Neural cell (in vitro differentiated cells): ENCODE results near the gene NR1H3. TPM values are rescaled to one million over a fixed set of nuclear protein-coding genes. Genes with fewer than 3 reads are reported as not detected.

Source experiments
- H2AFZ ChIP-seq: fragments of 200-600, 300-800 bp; sonication (generic), shearing (Covaris generic); 2 replicates; pipeline ENCODE4 v1.6.0; 2014; ENCODE audit warnings: low read depth, mild to moderate bottlenecking, antibody characterized with exemption, low read length, moderate library complexity
- H3F3A ChIP-seq: fragments of 200-600 bp; shearing (Covaris generic); 2 replicates; pipeline ENCODE4 v1.6.1; 2016; ENCODE audit warnings: mild to moderate bottlenecking, moderate library complexity, mixed read lengths, antibody characterized with exemption, low read length; ENCODE audit not compliant: insufficient read depth, poor library complexity, severe bottlenecking
- H3K27ac ChIP-seq: fragments of 200-600, 300-800 bp; sonication (generic), shearing (Covaris generic); 2 replicates; pipeline ENCODE4 v1.5.1; 2014; ENCODE audit warnings: mild to moderate bottlenecking, low read length, moderate library complexity
- H3K27me3 ChIP-seq: fragments of 300-800, 200-600 bp; sonication (generic), shearing (Covaris generic); 2 replicates; pipeline ENCODE4 v1.6.0; 2014; ENCODE audit warnings: mild to moderate bottlenecking, low read depth, low read length, moderate library complexity; ENCODE audit not compliant: insufficient read depth
- H3K36me3 ChIP-seq: fragments of 300-800, 200-600 bp; sonication (generic), shearing (Covaris generic); 2 replicates; pipeline ENCODE4 v1.5.1; 2014; ENCODE audit warnings: mild to moderate bottlenecking, antibody characterized with exemption, low read length, moderate library complexity; ENCODE audit not compliant: insufficient read depth
- H3K4me2 ChIP-seq: fragments of 300-800, 200-600 bp; sonication (generic), shearing (Covaris generic); 2 replicates; pipeline ENCODE4 v1.6.0; 2014; ENCODE audit warnings: mild to moderate bottlenecking, low read length
- H3K4me3 ChIP-seq: fragments of 300-800, 200-600 bp; sonication (generic), shearing (Covaris generic); 2 replicates; pipeline ENCODE4 v1.5.1; 2014; ENCODE audit warnings: mild to moderate bottlenecking, low read length, moderate library complexity
- H3K79me2 ChIP-seq: fragments of 200-600 bp; shearing (Covaris generic); replicated peaks from 2 replicates; pipeline ENCODE4 v1.6.0; 2014; ENCODE audit warnings: mild to moderate bottlenecking, low read length, moderate library complexity; ENCODE audit not compliant: insufficient read depth
- H3K9ac ChIP-seq: fragments of 300-800, 200-600 bp; sonication (generic), shearing (Covaris generic); 2 replicates; pipeline ENCODE4 v1.6.1; 2016; ENCODE audit warnings: mild to moderate bottlenecking, low read length, mixed read lengths
- H3K9me2 ChIP-seq: fragments of 200-600 bp; shearing (Covaris generic); 2 replicates; pipeline ENCODE4 v1.6.1; 2016; ENCODE audit warnings: mild to moderate bottlenecking, low read length, mixed read lengths; ENCODE audit not compliant: insufficient read depth
- H3K9me3 ChIP-seq: fragments of 200-600, 300-800 bp; sonication (generic), shearing (Covaris generic); 2 replicates; pipeline ENCODE4 v1.6.1; 2016; ENCODE audit warnings: mild to moderate bottlenecking, mixed run types, low read length, moderate library complexity, mixed read lengths
- H4K20me1 ChIP-seq: fragments of 200-600 bp; shearing (Covaris generic); 2 replicates; pipeline ENCODE4 v1.6.1; 2016; ENCODE audit warnings: mild to moderate bottlenecking, mixed run types; ENCODE audit not compliant: insufficient read depth
- CTCF ChIP-seq: fragments of 450-650 bp; IDR thresholded peaks from 2 replicates; pipeline ENCODE4 v1.5.1; 2014; ENCODE audit warnings: antibody characterized with exemption, mild to moderate bottlenecking, moderate library complexity; ENCODE audit not compliant: poor library complexity, severe bottlenecking
- EP300 ChIP-seq: fragments of 450-650 bp; conservative IDR thresholded peaks from 2 replicates; pipeline ENCODE4 v1.6.1; 2014; ENCODE audit warnings: antibody characterized with exemption, mild to moderate bottlenecking, moderate library complexity; ENCODE audit not compliant: poor library complexity, severe bottlenecking
- EZH2 ChIP-seq: fragments of 200-600, 300-800 bp; shearing (Covaris generic), sonication (generic); IDR thresholded peaks from 2 replicates; pipeline ENCODE4 v1.6.1; 2014; ENCODE audit warnings: antibody characterized with exemption, low read length, borderline replicate concordance, mild to moderate bottlenecking; ENCODE audit not compliant: insufficient read depth, poor library complexity, severe bottlenecking
- MXI1 ChIP-seq: fragments of 450-650 bp; conservative IDR thresholded peaks from 2 replicates; pipeline ENCODE4 v1.6.1; 2014; ENCODE audit warnings: antibody characterized with exemption, mild to moderate bottlenecking; ENCODE audit not compliant: poor library complexity, severe bottlenecking
- POLR2AphosphoS5 ChIP-seq: IDR thresholded peaks from 2 replicates; pipeline ENCODE4 v1.6.1; 2012
- RAD21 ChIP-seq: fragments of 450-650 bp; conservative IDR thresholded peaks from 2 replicates; pipeline ENCODE4 v1.6.1; 2014; ENCODE audit warnings: antibody characterized with exemption, mild to moderate bottlenecking, moderate library complexity
- REST ChIP-seq: IDR thresholded peaks from 2 replicates; pipeline ENCODE4 v1.6.1; 2012; ENCODE audit warnings: borderline replicate concordance
- SMC3 ChIP-seq: fragments of 450-650 bp; conservative IDR thresholded peaks from 2 replicates; pipeline ENCODE4 v1.6.1; 2014; ENCODE audit warnings: antibody characterized with exemption, mild to moderate bottlenecking, moderate library complexity; ENCODE audit not compliant: poor library complexity
- TAF1 ChIP-seq: IDR thresholded peaks from 2 replicates; pipeline ENCODE4 v1.6.1; 2012; ENCODE audit warnings: low read depth
- polyA plus RNA-seq: library from polyadenylated mRNA; depleted of rRNA; stranded (reverse); fragments of >200 nt; gene quantifications from 2 replicates; pipeline ENCODE4 v1.2.3, GENCODE V29; 2014

NR1H3 gene
- polyA plus RNA-seq, 1 donor from 2014 or later = 7.7 TPM

GRCh38 chr11:47295385-47295784 is 37.6 kb downstream of the NR1H3 start:
- TF ChIP-seq MXI1 = no peak
- no peak for TF ChIP-seq SMC3
- TF ChIP-seq CTCF = no peak
- no peak for TF ChIP-seq POLR2AphosphoS5
- TF ChIP-seq EZH2 = no peak
- TF ChIP-seq RAD21 = no peak
- no peak for TF ChIP-seq TAF1
- no peak for TF ChIP-seq REST
- no peak for TF ChIP-seq EP300
- Histone ChIP-seq H3K36me3 (peaks cover 17% of the 10 kb centered on the region), H3F3A (no peaks in the 10 kb centered on the region), H3K9ac (no peak overlapping the region), H3K27me3 (no peaks in the 10 kb centered on the region), H3K9me2 (no peaks in the 10 kb centered on the region), H3K4me2 (no peak overlapping the region), H4K20me1 (no peaks in the 10 kb centered on the region), H2AFZ (no peak overlapping the region), H3K79me2 (no peaks in the 10 kb centered on the region), H3K27ac (no peak overlapping the region), H3K9me3 (no peaks in the 10 kb centered on the region), H3K4me3 (no peak overlapping the region)

GRCh38 chr11:47296045-47296444 is 38.2 kb downstream of the NR1H3 start:
- Histone ChIP-seq H3K79me2 (no peaks in the 10 kb centered on the region), H4K20me1 (no peaks in the 10 kb centered on the region), H3K36me3 (peaks cover 14% of the 10 kb centered on the region), H3K9ac (no peak overlapping the region), H3K27me3 (no peaks in the 10 kb centered on the region), H3K9me2 (no peaks in the 10 kb centered on the region), H3F3A (no peaks in the 10 kb centered on the region), H3K27ac (no peak overlapping the region), H3K4me2 (no peak overlapping the region), H3K9me3 (no peaks in the 10 kb centered on the region), H2AFZ (no peak overlapping the region), H3K4me3 (no peak overlapping the region)
- no peak for TF ChIP-seq EP300
- no peak for TF ChIP-seq TAF1
- TF ChIP-seq POLR2AphosphoS5 = no peak
- TF ChIP-seq REST = no peak
- TF ChIP-seq RAD21 = no peak
- no peak for TF ChIP-seq MXI1
- TF ChIP-seq SMC3 = no peak
- TF ChIP-seq EZH2 = no peak
- TF ChIP-seq CTCF = no peak
